Activated naive CD4-positive, alpha-beta T cell treated with anti-CD3 and anti-CD28 coated beads, Interleukin-2, amount 50 U/mL, for 16 hours (primary cell): ENCODE measurements around the gene NDUFS2.
"Not testable (repeated sequence)": the region's sequence is repeated elsewhere in the genome, so short reads cannot be mapped to it uniquely, and the experiment has no call there.

Source experiments
- DNase-seq: peaks from one replicate; pipeline ENCODE4 v3.0.0-alpha.2; 2020

Gene NDUFS2

GRCh38 chr1:161222175-161223019 lies 20.2 kb downstream of the NDUFS2 start:
- no peak for DNase-seq

GRCh38 chr1:161223805-161224694 lies 21.9 kb downstream of the NDUFS2 start:
- DNase-seq: no peak

GRCh38 chr1:161224695-161225087 lies 22.5 kb downstream of the NDUFS2 start:
- DNase-seq: not testable (repeated sequence)

DNA sequence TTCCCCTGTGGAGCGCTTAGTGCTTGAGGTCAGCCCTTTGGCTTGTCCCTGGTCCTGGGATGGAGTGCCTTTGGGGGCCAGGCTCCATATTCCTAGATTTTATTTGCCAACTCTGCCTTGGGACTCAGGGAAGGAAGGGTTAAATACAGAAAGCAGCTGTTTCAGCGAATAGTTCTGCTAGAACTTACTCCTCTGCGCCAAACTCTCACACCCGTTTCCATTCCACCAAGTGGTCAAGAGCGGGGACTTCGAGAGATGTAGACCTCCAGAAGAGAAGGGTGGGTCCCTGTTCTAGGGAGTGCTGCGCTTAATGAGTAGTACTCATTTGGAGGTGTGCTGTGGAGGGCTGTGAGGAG lies 23.0 kb downstream of the NDUFS2 start:
- no peak for DNase-seq

- DNase-seq: peak; percentile 88
Measured at GRCh38 chr1:161225534-161226319, 23.6 kb downstream of the NDUFS2 start, which contains the start of gene TOMM40L. Gene TOMM40L (plus strand): TSS chr1:161226060. CDS start chr1:161226490, 430 bp downstream.

DNA sequence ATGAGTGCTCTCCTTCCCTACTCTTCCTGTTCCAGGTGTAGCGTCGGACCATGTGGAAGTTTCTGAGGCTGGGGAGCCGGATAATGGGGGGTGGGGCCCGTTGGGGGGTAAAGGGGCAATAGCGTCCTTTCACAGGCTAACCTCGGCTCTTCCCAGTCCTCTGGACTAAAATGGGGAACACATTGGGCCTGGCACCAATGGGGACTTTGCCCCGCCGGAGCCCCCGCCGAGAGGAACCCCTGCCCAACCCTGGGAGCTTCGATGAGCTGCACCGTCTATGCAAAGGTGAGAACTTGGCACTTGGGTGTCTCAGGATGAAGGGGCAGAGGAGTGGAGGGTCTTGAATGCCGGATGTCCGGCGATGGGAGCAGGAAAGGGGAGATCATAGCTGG lies 24.1 kb downstream of the NDUFS2 start:
- DNase-seq: no peak

DNA sequence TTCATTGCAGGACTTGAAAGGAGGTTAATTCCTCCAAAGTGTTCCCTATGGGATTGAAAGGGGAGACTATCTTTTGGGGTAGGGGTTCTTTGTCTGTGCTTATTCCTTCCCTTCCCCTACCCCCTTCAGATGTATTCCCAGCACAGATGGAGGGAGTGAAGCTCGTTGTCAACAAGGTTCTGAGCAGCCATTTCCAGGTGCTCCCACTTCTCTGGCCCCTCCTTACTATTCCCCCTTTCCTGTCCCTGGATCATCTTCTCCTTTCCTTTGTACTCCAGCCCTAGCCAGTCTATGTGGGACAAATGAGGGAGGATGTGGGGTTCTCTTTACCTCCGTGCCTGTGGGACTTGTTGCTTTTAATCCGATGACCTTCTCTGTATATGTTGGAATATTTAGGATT lies 24.6 kb downstream of the NDUFS2 start:
- no peak for DNase-seq

DNA sequence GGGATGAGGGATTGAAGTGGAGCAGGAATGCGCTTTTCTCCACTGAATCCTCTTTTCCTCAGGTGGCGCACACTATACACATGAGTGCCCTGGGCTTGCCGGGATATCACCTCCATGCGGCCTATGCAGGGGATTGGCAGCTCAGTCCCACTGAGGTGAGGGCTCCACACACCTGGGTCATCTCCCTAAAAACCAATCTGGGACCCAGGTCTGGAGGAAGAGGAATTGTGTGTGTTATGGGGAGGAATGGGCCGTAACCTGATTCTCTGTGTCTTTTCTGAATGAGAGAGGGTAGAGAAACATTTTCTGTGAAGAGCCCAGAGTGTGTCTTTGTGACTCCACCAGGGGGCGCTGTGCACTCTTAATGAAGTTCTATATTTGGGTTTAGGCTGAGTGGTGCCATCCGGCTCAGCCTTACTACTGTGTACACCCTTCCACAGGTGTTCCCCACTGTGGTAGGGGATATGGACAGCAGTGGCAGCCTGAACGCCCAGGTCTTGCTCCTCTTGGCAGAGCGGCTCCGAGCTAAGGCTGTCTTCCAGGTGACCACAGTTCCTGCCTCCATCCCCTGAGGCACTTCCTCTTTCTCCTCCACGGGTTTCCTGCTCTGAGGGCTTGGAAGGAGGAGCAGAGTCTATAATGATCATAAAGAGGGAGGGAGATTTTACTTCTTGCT lies 25.2 kb downstream of the NDUFS2 start:
- peak; percentile 90 for DNase-seq

DNA sequence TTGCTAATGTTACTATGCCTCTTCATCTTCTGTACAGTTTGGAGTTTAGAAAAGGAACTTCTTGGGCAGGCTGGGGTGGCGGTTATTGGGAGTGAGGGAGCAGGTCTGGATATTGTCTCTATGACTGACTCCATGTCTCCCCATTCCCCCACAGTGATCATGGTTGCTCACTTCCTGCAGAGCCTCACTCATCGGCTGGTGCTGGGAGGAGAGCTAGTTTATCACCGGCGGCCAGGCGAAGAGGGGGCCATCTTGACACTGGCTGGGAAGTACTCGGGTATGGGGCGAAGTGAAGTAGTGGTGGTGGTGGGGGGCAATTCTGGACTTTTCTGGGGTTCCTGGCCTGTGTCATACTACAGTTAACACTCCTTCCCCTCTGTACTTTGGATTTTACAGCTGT lies 25.9 kb downstream of the NDUFS2 start:
- DNase-seq: no peak

GRCh38 chr1:161229896-161230295 lies 27.7 kb downstream of the NDUFS2 start:
- DNase-seq: no peak

GRCh38 chr1:161230762-161231161 lies 28.6 kb downstream of the NDUFS2 start:
- DNase-seq: no peak

- DNase-seq: no peak
Measured at GRCh38 chr1:161233102-161233501, 30.9 kb downstream of the NDUFS2 start.

GRCh38 chr1:161235957-161236775 lies 34.0 kb downstream of the NDUFS2 start:
- no peak for DNase-seq

GRCh38 chr1:161238039-161238473 lies 35.9 kb downstream of the NDUFS2 start, which contains the start of gene NR1I3:
Gene NR1I3 (minus strand): TSS chr1:161238203. CDS start chr1:161236565, 1,638 bp downstream.
- DNase-seq: no peak

DNA sequence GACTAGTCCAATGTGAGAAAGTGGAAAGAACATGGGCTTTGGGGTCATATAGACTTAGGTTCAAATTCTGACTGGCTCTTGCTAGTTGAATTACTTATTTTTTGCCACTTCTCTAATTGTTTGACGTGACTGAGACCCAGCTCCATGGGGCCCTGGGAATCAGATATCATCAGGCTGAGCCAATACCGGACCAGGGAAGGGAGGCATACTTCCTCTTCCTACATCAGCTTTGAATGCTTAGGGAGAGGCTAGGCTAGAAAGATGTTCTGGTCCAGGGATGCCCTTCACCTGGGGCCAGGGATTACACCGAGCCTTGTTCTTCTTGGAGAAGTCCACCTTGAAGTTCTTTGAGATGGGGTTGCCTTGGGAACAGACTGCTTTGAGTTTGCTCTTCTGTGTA lies 39.5 kb downstream of the NDUFS2 start:
- DNase-seq: no peak

- DNase-seq: no peak
Measured at GRCh38 chr1:161242313-161242712, 40.1 kb downstream of the NDUFS2 start.

- DNase-seq: no peak
Measured at GRCh38 chr1:161244888-161245287, 42.7 kb downstream of the NDUFS2 start.

- DNase-seq: not testable (repeated sequence)
Measured at GRCh38 chr1:161250100-161250499, 47.9 kb downstream of the NDUFS2 start.

DNA sequence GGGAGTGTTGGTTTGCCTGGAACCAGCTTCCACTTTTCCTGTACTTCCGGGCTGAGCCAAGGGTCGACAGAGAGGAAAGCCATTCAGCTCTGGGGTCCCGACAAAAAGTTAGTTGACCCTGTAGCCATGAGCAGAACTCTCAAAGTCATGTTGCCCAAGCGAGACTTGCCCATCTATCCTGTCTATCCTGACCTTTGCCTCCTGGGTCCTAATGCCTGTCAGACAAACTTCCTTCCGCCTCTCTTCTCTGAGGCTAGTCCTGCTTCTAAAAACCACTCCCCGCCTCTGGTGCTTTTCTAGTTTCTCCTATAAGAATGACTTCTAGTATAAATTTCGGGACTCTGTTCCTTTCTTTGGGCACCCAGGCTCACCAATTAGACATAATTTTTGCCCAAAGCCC lies 48.7 kb downstream of the NDUFS2 start:
- no peak for DNase-seq

GRCh38 chr1:161251579-161251978 lies 49.4 kb downstream of the NDUFS2 start:
- DNase-seq: no peak

DNA sequence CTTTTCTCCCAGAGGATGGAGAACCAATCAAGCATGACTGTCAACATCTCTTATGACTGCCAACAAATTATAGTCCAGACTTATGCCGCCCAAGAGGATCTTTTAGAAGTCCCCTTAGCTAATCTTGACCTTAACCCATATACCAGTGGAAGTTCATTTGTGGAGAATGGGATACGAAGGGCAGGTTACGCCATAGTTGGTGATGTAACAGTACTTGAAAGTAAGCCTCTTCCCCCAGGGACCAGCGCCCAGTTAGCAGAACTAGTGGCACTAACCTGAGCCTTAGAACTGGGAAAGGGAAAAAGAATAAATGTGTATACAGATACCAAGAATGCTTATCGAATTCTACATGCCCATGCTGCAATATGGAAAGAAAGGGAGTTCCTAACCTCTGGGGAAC lies 53.1 kb downstream of the NDUFS2 start:
- not testable (repeated sequence) for DNase-seq
